NB4 (cell line): ENCODE measurements around the gene GPATCH4.

ENCODE experiments used
- DNase-seq: peaks from one replicate; pipeline ENCODE4 v3.0.0; 2010; ENCODE audit warnings: low read depth
- H3K4me3 ChIP-seq: one replicate; pipeline ENCODE4 v1.5.1; 2011; ENCODE audit warnings: mild to moderate bottlenecking, low read depth, low read length, moderate library complexity
- MAX ChIP-seq: IDR thresholded peaks from 2 replicates; pipeline ENCODE4 v1.6.1; 2011; ENCODE audit warnings: low read depth, low read length
- MYC ChIP-seq: IDR thresholded peaks from 2 replicates; pipeline ENCODE4 v1.6.1; 2011; ENCODE audit warnings: low read depth, low read length
- POLR2A ChIP-seq: IDR thresholded peaks from 2 replicates; pipeline ENCODE4 v1.6.1; 2011; ENCODE audit warnings: mild to moderate bottlenecking; ENCODE audit not compliant: insufficient read length; ENCODE audit errors: extremely low read depth
- TF ChIP-seq, protein P1 (sequence below): IDR thresholded peaks from one replicate; pipeline ENCODE4 v1.5.1; 2012; ENCODE audit warnings: low read depth, low read length

GPATCH4 gene

GRCh38 chr1:156552518-156552917, 48.8 kb downstream of the GPATCH4 start:
- DNase-seq = no peak

GRCh38 chr1:156551869-156552268, 49.4 kb downstream of the GPATCH4 start:
- DNase-seq = peak; percentile 66
- TF ChIP-seq, protein P1, sequence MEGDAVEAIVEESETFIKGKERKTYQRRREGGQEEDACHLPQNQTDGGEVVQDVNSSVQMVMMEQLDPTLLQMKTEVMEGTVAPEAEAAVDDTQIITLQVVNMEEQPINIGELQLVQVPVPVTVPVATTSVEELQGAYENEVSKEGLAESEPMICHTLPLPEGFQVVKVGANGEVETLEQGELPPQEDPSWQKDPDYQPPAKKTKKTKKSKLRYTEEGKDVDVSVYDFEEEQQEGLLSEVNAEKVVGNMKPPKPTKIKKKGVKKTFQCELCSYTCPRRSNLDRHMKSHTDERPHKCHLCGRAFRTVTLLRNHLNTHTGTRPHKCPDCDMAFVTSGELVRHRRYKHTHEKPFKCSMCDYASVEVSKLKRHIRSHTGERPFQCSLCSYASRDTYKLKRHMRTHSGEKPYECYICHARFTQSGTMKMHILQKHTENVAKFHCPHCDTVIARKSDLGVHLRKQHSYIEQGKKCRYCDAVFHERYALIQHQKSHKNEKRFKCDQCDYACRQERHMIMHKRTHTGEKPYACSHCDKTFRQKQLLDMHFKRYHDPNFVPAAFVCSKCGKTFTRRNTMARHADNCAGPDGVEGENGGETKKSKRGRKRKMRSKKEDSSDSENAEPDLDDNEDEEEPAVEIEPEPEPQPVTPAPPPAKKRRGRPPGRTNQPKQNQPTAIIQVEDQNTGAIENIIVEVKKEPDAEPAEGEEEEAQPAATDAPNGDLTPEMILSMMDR = no peak
- 0 out of 2 replicates have a peak, but pooled peaks have one; percentile 17 for TF ChIP-seq MAX

More at GRCh38 chr1:156552518-156552917, 48.8 kb downstream of the GPATCH4 start:
- H3K4me3 ChIP-seq = no peak overlapping the region
- TF ChIP-seq POLR2A (no peak), MAX (no peak), MYC (no peak)
- TF ChIP-seq, protein P1 = no peak

GRCh38 chr1:156551066-156551643, 50.1 kb downstream of the GPATCH4 start:
- TF ChIP-seq MYC (no peak), POLR2A (no peak), MAX (no peak)
- TF ChIP-seq, protein P1 = no peak
- no peak for DNase-seq
- no peak overlapping the region for H3K4me3 ChIP-seq

More at GRCh38 chr1:156551869-156552268, 49.4 kb downstream of the GPATCH4 start:
- H3K4me3 ChIP-seq = no peak overlapping the region

DNA sequence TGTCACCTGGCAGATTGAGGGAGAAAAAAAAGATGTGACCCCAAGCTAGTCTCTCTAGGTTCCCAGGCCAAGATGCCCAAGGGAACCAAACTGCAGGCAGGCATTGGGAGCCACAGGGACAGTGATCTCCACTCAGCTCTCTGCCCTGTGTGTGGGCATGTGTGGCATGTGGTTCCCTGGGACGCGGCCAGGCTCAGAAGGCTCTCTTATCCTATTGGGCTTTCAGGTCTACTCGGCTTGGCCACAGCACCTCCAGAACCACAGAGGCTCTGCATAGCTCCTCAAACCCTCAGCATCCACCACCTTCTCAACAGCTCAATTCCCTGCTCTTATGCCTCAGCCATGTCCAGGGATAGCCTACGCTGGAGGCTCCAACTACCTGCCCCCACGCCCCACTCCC, 50.9 kb downstream of the GPATCH4 start:
- no peak overlapping the region for H3K4me3 ChIP-seq
- no peak for DNase-seq
- TF ChIP-seq POLR2A (no peak), MAX (no peak), MYC (no peak)
- TF ChIP-seq, protein P1 = no peak

DNA sequence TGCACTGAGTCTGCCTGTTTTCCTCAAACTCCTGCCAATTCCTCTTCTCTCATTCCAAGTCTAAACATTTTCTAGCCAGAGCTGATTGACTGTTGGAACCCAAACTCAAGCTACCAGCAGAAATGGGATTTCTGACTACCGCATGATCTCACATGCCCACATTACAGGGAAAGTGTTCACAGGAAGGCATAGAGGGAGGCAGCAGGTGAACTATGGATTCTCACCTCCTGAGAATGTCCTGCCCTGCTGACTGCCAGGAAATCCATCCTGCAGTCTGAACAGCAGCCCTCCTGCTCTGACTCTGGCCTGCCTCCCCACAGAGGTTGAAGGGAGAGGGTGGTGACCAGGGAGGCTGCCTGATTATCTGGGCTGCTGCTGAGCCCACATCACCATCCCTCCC, 51.4 kb downstream of the GPATCH4 start:
- TF ChIP-seq MAX (no peak), MYC (no peak), POLR2A (no peak)
- TF ChIP-seq, protein P1 = no peak
- H3K4me3 ChIP-seq = no peak overlapping the region
- DNase-seq = no peak
